HG02938 (cell line): ENCODE measurements around the gene CCKAR.

Source experiments
- ATAC-seq: cut with Tn5 transposase; IDR thresholded peaks from one replicate; pipeline ENCODE4 v1.9.1; 2021; ENCODE audit warnings: mild to moderate bottlenecking, moderate library complexity; ENCODE audit not compliant: unreplicated experiment

Gene CCKAR

GRCh38 chr4:26459756-26460530 is 30.3 kb downstream of the CCKAR start:
- ATAC-seq = no peak

- ATAC-seq = no peak
These were observed 31.1 kb downstream of the CCKAR start for GRCh38 chr4:26459054-26459755.

DNA sequence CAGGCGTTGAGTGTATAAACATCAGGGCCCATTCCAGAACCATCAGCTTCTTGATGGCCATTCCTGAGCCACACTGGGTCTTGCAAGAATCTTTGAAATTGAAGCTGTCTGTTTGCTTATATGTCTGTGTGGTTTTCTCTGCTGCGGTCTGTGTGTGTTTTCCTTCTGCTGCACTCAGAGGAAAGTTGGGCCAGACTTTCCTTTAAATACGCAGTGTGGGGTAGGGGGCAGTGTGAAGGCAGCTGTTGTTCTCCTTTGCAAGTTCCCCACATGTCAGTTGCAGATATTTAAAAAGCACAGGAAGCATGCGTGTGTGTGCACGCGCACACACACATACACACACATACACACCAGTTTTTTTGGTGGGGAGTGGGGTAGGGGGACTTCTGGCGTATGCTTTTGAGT is 32.1 kb downstream of the CCKAR start:
- no peak for ATAC-seq

GRCh38 chr4:26457412-26457811 is 32.9 kb downstream of the CCKAR start:
- ATAC-seq = no peak

- ATAC-seq = no peak
These were observed 34.7 kb downstream of the CCKAR start for GRCh38 chr4:26455571-26455970.

GRCh38 chr4:26454961-26455360 is 35.3 kb downstream of the CCKAR start:
- ATAC-seq = no peak

DNA sequence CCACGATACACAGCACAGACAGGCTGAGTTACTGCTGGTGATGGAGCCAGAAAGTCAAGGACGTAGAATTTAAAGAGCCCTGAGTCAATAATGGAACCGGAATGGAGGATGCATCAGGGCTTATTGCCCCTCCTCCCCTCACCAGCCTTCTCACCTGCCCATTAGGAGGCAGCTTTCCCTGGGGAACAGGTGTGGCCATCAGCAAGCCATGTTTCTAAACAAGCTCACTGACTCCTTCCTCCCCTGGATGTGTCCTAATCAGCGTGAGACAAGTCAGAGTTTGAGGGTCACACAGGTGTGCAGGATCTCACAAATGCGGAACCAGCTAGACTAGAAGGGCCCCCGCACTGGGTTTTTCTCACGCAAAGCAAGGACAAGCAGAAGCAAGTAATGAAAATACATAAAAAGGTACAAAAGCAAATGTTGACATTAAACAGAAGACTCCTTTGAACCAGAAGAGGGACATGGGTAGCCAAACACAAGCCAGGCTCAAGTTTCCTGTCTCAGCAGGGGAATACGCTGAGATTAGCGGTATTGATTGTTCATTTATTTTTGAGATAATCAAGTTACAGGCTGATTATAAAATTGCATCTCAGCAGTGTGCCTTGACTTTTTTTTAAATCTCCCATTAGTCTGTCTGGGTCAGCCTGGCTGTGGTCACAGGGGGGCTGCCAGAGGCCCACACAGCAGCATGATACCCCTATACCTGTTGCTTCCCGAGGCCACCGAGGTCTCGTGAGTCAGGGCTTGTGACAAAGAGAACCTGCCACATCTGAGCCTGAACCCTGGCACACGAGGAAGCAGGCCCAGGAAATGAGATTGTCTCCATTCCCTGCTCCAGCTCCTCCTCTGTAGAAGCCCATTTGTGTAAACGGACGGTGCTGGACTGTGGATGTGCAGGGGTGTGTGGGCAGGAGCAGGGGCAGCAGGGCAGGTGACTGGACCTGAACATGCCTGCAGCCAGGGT is 37.4 kb downstream of the CCKAR start:
- ATAC-seq = no peak

- ATAC-seq = no peak
These were observed 38.7 kb downstream of the CCKAR start for GRCh38 chr4:26451597-26451996.

GRCh38 chr4:26450418-26450817 is 39.9 kb downstream of the CCKAR start:
- ATAC-seq = no peak

DNA sequence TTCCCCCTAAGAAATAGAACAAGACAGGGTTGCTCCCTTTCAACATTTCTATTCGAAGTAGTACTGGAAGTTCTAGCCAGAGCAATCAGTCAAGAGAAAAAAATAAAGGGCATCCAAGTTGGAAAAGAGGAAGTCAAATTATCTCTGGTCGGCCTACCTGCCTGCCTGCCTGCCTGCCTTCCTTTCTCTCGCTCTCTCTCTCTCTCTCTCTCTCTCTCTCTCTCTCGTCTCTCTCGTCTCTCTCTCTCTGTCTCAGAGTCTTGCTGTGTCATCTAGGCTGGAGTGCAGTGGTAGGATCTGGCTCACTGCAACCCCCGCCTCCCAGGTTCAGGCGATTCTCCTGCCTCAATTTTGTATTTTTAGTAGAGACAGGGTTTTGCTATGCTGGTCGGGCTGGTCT is 42.9 kb downstream of the CCKAR start:
- ATAC-seq = no peak

DNA sequence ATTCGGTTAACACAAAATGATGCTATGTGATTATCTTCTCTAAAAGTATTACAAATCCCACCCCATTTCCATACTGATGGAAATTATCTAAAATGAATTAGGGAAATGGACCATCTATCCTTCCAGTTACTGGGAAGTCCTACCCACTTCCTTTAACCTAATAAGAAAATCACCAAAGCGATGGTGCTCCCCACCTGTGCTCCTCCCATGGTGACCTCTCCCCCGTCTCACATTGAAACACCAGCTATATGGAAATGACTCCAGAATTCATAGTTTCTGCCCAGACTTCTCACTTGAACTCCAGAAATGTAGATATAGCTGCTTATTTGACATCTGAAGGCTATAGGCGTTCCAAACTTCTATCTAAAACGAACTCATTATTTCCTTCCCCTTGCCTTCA is 48.5 kb downstream of the CCKAR start:
- ATAC-seq = no peak

GRCh38 chr4:26441102-26441501 is 49.2 kb downstream of the CCKAR start:
- ATAC-seq = no peak

DNA sequence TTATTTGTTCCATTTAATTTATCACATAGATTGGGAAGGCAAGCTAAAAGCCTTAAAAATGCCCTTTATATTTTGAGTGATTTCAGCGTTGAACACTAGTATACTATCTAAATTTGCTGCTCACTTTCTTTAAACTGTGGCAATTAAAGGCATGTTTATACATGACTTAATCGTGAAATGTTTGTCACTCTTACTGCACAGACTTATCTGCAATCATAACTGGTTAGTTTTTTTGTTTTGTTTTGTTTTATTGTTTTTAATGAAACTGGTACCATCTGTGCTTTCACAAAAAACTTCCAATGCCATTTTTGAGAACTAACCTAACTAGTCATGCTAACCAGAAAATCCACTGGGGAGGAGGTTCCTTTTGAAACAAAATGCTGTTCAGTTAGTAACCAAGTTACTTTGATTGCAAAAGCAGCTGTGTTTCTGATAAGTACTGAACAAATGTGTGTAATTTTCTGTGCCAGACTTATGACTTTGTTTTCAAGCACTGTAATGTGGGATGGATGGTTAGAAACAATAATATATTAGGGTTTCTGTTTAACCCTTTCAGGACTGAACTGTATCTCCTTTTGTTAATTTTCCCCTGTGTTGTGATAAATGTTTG is 56.1 kb downstream of the CCKAR start:
- no peak for ATAC-seq

DNA sequence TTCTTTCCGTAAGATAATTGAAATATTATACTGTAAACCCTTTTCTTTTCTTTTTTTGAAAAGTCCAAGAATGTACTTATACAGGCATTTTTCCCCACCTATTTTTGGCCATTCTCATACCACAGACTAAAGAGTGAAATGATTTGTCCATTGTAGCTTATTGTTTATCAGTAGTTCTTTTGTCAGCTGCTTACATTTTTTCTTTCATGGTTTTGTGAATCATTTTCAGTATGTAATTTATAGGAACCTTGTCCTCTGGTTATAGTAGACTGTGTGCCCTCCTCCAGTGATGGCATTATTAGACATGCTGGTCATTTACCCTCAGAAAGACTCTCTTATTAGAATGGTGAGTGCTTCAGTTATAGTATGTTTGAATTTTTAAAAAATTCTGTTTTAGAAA is 56.7 kb downstream of the CCKAR start:
- no peak for ATAC-seq

DNA sequence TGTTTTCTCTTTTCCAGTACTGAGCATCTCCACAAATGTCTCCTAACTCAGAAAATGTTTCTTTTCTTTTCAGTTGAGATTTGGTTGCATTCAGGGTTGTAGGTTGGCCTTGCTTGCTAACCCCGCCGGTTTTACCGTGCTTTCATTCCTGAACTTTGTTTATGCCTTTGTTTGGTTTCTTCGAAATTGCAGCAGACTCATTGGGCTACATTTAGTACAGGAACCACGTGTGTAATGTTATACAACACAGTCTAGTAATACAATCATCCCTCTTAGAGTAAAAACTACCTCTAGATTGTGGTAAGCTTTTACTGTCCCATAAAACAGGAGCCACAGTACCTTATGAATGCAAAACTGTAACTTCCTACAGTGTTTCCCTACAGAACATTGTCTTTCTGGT is 57.9 kb downstream of the CCKAR start:
- no peak for ATAC-seq

- no peak for ATAC-seq
These were observed 58.7 kb downstream of the CCKAR start for GRCh38 chr4:26431461-26432180.
